Heart left ventricle (tissue), 13 donors: Measurements from ENCODE around the gene NCOA5.

Experiments used
- POLR2A ChIP-seq, 2 donors: fragments of 450-650 bp; IDR thresholded peaks; one replicate each; pipeline ENCODE4 v1.6.1; 2017; ENCODE audit warnings: antibody characterized with exemption in 2 of 2, mild to moderate bottlenecking in 2 of 2, moderate library complexity in 2 of 2
- TF ChIP-seq, protein P1 (sequence below), 12 donors: fragments of 200-600 bp; sonication (generic) in 4 of 12; IDR thresholded peaks; one replicate each; pipeline versions ENCODE4 v1.5.0 to v1.8.0; 2018 to 2022; ENCODE audit warnings: antibody characterized with exemption in 12 of 12, mild to moderate bottlenecking in 5 of 12
- donor health status: ischemic (EF 13 %, LVEDD 7.1; RV severe dilation, severe dysfunction).
- donor health status: DM: no; HTN: yes; CAD: no.
- donor health status: DM: no; HTN: no; CAD: no.
- donor health status: ischemic (EF 25% LVEDD 6.9; RV normal size, moderate dysfunction).
- donor health status: ischemic (EF 25% LVEDD 5.7; RV mildly dilated, moderate dysfunction).
- donor health status: ischemic (EF 35%, LVEDD 5.7; RV mildly dilated, moderate dysfunction).
- donor health status: nonischemic (EF 11% LVEDD 7.7; RV severe dilation, severe dysfunction).
- donor health status: DM: yes; HTN: yes; CAD: no.
- donor health status: PGD.
- donor health status: ischemic (EF 29% LVEDD 5.4; RV normal size, mild dysfunction).
- donor health status: nonischemic (EF 23%, LVEDD 6.1; RV moderate dilation, normal function).

DNA sequence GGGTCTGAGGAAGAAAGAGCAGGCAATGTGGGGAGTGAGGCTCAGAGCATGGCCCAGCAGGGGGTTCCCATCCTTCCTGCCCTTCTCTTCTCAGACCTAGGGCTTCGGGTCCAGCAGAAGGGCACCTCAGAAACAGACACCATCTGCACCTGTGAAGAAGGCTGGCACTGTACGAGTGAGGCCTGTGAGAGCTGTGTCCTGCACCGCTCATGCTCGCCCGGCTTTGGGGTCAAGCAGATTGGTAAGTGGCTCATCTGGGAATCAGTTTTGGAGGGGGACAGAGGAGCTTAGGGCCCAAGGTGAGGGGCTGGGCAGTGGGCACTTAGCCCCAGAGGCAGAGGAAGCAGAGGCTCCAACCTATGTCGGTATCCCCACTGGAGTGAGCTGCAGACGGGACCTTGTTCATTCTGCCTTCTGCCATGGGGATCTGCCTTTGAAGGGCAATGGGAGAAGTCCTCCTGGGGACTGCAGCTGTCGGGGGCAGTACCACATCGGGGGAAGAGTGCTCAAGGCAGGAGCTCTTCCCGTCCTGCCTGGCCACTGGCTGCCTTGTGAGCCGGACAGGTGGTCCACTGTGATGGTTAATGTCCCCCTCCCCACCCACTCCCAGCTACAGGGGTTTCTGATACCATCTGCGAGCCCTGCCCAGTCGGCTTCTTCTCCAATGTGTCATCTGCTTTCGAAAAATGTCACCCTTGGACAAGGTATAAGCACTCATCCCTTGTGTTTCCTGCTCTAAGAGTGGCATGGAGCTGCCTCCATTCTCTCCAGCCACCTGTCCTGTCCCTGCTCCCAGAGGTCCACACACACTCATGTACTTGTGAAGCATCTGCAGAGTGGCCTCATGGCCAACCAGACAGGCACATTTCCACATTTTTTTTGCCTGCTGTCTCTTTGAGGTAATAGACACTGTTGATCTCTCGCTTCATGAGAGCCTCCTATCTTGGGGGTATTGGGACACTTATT is 33.0 kb upstream of the NCOA5 start:
- TF ChIP-seq POLR2A (IDR thresholded peaks at IDR 0.05) = no peak
- TF ChIP-seq, protein P1, sequence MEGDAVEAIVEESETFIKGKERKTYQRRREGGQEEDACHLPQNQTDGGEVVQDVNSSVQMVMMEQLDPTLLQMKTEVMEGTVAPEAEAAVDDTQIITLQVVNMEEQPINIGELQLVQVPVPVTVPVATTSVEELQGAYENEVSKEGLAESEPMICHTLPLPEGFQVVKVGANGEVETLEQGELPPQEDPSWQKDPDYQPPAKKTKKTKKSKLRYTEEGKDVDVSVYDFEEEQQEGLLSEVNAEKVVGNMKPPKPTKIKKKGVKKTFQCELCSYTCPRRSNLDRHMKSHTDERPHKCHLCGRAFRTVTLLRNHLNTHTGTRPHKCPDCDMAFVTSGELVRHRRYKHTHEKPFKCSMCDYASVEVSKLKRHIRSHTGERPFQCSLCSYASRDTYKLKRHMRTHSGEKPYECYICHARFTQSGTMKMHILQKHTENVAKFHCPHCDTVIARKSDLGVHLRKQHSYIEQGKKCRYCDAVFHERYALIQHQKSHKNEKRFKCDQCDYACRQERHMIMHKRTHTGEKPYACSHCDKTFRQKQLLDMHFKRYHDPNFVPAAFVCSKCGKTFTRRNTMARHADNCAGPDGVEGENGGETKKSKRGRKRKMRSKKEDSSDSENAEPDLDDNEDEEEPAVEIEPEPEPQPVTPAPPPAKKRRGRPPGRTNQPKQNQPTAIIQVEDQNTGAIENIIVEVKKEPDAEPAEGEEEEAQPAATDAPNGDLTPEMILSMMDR (IDR thresholded peaks at IDR 0.05) = no peak
